NB4 (cell line): ENCODE measurements around the gene UQCR10.

Experiments
- MYC ChIP-seq: IDR thresholded peaks from 2 replicates; pipeline ENCODE4 v1.6.1; 2011; ENCODE audit warnings: low read depth, low read length
- POLR2A ChIP-seq: IDR thresholded peaks from 2 replicates; pipeline ENCODE4 v1.6.1; 2011; ENCODE audit warnings: mild to moderate bottlenecking; ENCODE audit not compliant: insufficient read length; ENCODE audit errors: extremely low read depth
- TF ChIP-seq, protein P1 (sequence below): IDR thresholded peaks from one replicate; pipeline ENCODE4 v1.5.1; 2012; ENCODE audit warnings: low read depth, low read length
- TF ChIP-seq, protein P2 (sequence below): IDR thresholded peaks from 2 replicates; pipeline ENCODE4 v1.6.1; 2011; ENCODE audit warnings: low read depth, low read length

DNA sequence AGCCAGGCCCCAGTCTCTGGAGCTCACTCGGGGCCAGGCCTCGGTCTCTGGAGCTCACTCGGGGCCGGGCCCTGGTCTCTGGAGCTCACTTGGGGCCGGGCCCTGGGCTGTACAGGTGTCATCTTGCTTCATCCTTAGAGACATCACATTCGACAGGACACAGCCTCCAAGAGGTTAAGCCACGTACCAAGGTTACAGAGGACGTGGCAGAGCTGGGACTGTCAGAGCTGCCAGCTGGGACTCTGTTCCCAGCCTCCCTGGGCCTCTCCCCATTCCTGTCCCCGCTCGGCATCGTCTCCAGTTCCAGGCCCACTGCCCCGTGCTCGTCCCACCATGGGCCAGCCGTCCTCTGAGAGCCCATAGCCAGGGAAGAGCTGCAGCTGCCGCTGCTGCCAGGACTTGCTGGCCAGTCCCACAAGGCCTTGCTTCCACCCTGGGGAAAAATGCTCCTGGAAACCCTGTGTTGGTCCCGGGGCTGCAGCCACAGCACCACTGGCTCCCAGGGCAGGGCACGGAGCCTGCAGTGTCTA is 27.8 kb upstream of the UQCR10 start:
- TF ChIP-seq, protein P1, sequence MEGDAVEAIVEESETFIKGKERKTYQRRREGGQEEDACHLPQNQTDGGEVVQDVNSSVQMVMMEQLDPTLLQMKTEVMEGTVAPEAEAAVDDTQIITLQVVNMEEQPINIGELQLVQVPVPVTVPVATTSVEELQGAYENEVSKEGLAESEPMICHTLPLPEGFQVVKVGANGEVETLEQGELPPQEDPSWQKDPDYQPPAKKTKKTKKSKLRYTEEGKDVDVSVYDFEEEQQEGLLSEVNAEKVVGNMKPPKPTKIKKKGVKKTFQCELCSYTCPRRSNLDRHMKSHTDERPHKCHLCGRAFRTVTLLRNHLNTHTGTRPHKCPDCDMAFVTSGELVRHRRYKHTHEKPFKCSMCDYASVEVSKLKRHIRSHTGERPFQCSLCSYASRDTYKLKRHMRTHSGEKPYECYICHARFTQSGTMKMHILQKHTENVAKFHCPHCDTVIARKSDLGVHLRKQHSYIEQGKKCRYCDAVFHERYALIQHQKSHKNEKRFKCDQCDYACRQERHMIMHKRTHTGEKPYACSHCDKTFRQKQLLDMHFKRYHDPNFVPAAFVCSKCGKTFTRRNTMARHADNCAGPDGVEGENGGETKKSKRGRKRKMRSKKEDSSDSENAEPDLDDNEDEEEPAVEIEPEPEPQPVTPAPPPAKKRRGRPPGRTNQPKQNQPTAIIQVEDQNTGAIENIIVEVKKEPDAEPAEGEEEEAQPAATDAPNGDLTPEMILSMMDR, result no peak
- TF ChIP-seq POLR2A (no peak), MYC (no peak)
- TF ChIP-seq, protein P2, sequence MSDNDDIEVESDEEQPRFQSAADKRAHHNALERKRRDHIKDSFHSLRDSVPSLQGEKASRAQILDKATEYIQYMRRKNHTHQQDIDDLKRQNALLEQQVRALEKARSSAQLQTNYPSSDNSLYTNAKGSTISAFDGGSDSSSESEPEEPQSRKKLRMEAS, result no peak
